Islet of Langerhans (tissue), 1 donor: ENCODE results near the gene ALPI.
"Not testable (repeated sequence)": the region's sequence is repeated elsewhere in the genome, so short reads cannot be mapped to it uniquely, and the experiment has no call there.

Experiments used
- FAIRE-seq: peaks from one replicate; lab custom pipeline; 2011; peaks lifted over from hg19 to GRCh38; lab: Jason Lieb, UNC

Gene ALPI

GRCh38 chr2:232455426-232456255 lies at the start of gene ALPI:
Gene ALPI, plus strand, starts transcription at chr2:232456153. Its CDS starts 47 bp downstream, at chr2:232456200.
- no peak for FAIRE-seq

GRCh38 chr2:232406556-232407310 lies 49.2 kb upstream of the ALPI start, which contains the start of gene ALPG:
Gene ALPG, plus strand, starts transcription at chr2:232406844. Its CDS starts 51 bp downstream, at chr2:232406895.
- no peak for FAIRE-seq

- FAIRE-seq = not testable (repeated sequence)
Measured at GRCh38 chr2:232407428-232408150, 48.4 kb upstream of the ALPI start.

- not testable (repeated sequence) for FAIRE-seq
Measured at GRCh38 chr2:232408269-232408668, 47.7 kb upstream of the ALPI start.

GRCh38 chr2:232409617-232410016 lies 46.3 kb upstream of the ALPI start:
- not testable (repeated sequence) for FAIRE-seq

GRCh38 chr2:232410238-232410900 lies 45.6 kb upstream of the ALPI start:
- no peak for FAIRE-seq

GRCh38 chr2:232411901-232412629 lies 43.9 kb upstream of the ALPI start:
- FAIRE-seq = no peak

GRCh38 chr2:232412986-232413385 lies 43.0 kb upstream of the ALPI start:
- FAIRE-seq = no peak

- no peak for FAIRE-seq
Measured at GRCh38 chr2:232415138-232415690, 40.7 kb upstream of the ALPI start.

- FAIRE-seq = no peak
Measured at GRCh38 chr2:232415736-232416520, 40.0 kb upstream of the ALPI start.

GRCh38 chr2:232416521-232417470 lies 39.2 kb upstream of the ALPI start:
- FAIRE-seq = no peak

GRCh38 chr2:232417489-232417888 lies 38.5 kb upstream of the ALPI start:
- FAIRE-seq = no peak

- no peak for FAIRE-seq
Measured at GRCh38 chr2:232418056-232418455, 37.9 kb upstream of the ALPI start.

GRCh38 chr2:232418466-232419244 lies 37.3 kb upstream of the ALPI start:
- no peak for FAIRE-seq

- no peak for FAIRE-seq
Measured at GRCh38 chr2:232419245-232420072, 36.5 kb upstream of the ALPI start.

GRCh38 chr2:232420073-232420454 lies 35.9 kb upstream of the ALPI start:
- FAIRE-seq = no peak

- no peak for FAIRE-seq
Measured at GRCh38 chr2:232420463-232421188, 35.3 kb upstream of the ALPI start.
